Esophagus squamous epithelium (tissue), 5 donors: Measurements from ENCODE around the gene BRI3BP. TPM values are rescaled to one million over a fixed set of nuclear protein-coding genes. Genes with fewer than 3 reads are reported as not detected.

Experiments used
- DNase-seq: peaks from one replicate; lab custom pipeline; 2025; lab: John Stamatoyannopoulos, UW
- H3K27ac ChIP-seq, 4 donors: fragments of 200-600 bp; sonication (generic); one replicate each; pipeline ENCODE4 v1.5.1; 2016 to 2019; ENCODE audit warnings: mild to moderate bottlenecking in 1 of 4
- H3K27me3 ChIP-seq, 4 donors: fragments of 200-600 bp; sonication (generic); 1 replicate in 3 of 4; 2 replicates in 1 of 4; pipeline versions ENCODE4 v1.5.1 to v1.6.0; 2017 to 2021; ENCODE audit warnings: antibody characterized with exemption in 1 of 4
- H3K36me3 ChIP-seq, 3 donors: fragments of 200-600 bp; sonication (generic); one replicate each; pipeline ENCODE4 v1.5.1; 2016 to 2019
- H3K4me1 ChIP-seq, 3 donors: fragments of 200-600 bp; sonication (generic); one replicate each; pipeline ENCODE4 v1.5.1; 2017 to 2019
- H3K4me3 ChIP-seq, 4 donors: fragments of 200-600 bp; sonication (generic); 1 replicate in 3 of 4; 2 replicates in 1 of 4; pipeline ENCODE4 v1.5.1; 2016 to 2019; ENCODE audit warnings: mild to moderate bottlenecking in 2 of 4, moderate library complexity in 1 of 4
- H3K9me3 ChIP-seq, 3 donors: fragments of 200-600 bp; sonication (generic); one replicate each; pipeline ENCODE4 v1.5.1; 2016 to 2019
- POLR2A ChIP-seq, 4 donors: fragments of 450-650 bp; IDR thresholded peaks; one replicate each; pipeline ENCODE4 v1.6.1; 2017; ENCODE audit warnings: antibody characterized with exemption in 4 of 4, mild to moderate bottlenecking in 4 of 4, moderate library complexity in 3 of 4
- WGBS, 2 donors: methylation state at CpG; one replicate each; pipeline ENCODE4 v1.1.5; 2018; 5-methylcytosine and 5-hydroxymethylcytosine counted together
- intact Hi-C: fragments of 100-400 bp; cut with DNase I; formaldehyde crosslinking; loops from one replicate; pipeline ENCODE4 v1.15.0; 2022
- total RNA-seq, 4 donors: library from RNA; depleted of rRNA; stranded (reverse); fragments of >200 nt; gene quantifications; one replicate each; pipeline ENCODE4 v1.1.0, GENCODE V29; 2016
- TF ChIP-seq, protein P1 (sequence below), 6 experiments: fragments of 450-650 bp in 4 of 6; fragments of 200-600 bp in 2 of 6; sonication (generic) in 2 of 6; IDR thresholded peaks; one replicate each; pipeline ENCODE4 v1.5.1; 2016 to 2019; ENCODE audit warnings: antibody characterized with exemption in 6 of 6, mild to moderate bottlenecking in 4 of 6, moderate library complexity in 4 of 6
- donor health status: DM: yes; HTN: yes; CAD: no.

The BRI3BP gene
- total RNA-seq, 4 donors from 2014 or later: 9.7 to 23.4 (median 14.9) TPM

DNA sequence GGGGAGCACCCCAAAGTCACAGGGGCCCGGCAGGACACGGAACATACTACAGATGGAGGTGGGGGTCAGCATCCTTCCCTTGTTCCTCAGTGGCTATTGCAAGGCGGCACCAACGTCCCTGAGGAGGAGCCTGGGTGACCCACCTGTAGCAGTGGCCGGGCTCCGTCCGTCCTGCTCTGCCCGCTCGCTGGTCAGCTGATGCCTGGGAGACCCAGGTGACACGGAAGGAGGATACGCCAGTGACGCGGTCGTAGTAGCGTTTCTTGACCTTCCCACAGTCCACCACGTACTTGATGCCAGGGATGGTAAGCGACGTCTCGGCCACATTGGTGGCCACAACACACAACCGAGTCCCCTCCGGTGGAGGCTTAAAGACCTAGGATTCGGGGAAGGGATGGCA is 29.2 kb upstream of the BRI3BP start:
- TF ChIP-seq POLR2A (IDR thresholded peaks at IDR 0.05): no peak
- TF ChIP-seq, protein P1, sequence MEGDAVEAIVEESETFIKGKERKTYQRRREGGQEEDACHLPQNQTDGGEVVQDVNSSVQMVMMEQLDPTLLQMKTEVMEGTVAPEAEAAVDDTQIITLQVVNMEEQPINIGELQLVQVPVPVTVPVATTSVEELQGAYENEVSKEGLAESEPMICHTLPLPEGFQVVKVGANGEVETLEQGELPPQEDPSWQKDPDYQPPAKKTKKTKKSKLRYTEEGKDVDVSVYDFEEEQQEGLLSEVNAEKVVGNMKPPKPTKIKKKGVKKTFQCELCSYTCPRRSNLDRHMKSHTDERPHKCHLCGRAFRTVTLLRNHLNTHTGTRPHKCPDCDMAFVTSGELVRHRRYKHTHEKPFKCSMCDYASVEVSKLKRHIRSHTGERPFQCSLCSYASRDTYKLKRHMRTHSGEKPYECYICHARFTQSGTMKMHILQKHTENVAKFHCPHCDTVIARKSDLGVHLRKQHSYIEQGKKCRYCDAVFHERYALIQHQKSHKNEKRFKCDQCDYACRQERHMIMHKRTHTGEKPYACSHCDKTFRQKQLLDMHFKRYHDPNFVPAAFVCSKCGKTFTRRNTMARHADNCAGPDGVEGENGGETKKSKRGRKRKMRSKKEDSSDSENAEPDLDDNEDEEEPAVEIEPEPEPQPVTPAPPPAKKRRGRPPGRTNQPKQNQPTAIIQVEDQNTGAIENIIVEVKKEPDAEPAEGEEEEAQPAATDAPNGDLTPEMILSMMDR (IDR thresholded peaks at IDR 0.05): no peak
- Histone ChIP-seq H3K4me1 (no peaks in the 10 kb centered on the region), H3K36me3 (peaks cover 39 to 100% (median 44%) of the 10 kb centered on the region in 3 donors), H3K4me3 (no peak overlapping the region), H3K9me3 (no peaks in the 10 kb centered on the region), H3K27ac (no peak overlapping the region), H3K27me3 (no peaks in the 10 kb centered on the region)
- 87 to 95% methylated on average over 9 to 16 of the region's 22 CpGs for WGBS, 2 donors
- intact Hi-C loops: no loop called here
- no peak for DNase-seq

DNA sequence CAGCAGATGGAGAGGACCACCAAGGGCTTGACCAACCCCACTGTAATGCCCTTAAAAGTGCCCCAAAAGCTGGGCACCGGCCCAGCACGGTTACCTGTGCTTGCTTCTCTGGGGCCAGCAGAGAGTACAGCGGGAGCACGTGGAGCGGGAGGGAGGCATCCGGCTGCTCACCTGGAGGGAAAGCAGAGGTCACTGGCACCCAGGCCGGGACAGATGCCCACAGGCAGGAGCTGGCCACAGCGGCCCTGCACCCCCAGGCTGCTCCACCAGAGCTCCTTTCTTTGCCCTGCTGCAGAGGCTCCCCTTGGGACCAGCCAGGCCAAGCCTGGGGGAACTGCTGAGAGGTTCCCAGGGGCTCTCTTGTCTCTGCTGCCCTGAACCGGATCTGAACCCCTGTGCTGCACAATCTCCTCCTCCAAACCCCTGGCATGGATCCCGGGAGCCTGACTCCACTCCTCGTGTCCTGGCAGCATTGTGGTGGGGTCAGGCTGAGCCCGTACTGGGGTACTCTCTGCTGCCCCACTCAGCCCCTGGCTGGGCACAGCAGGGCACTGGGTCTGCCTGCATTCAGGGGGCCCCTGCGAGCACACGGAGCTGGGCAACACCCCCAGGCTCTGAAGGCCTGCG is 28.5 kb upstream of the BRI3BP start:
- Histone ChIP-seq H3K27me3 (no peaks in the 10 kb centered on the region), H3K9me3 (no peaks in the 10 kb centered on the region), H3K36me3 (peaks cover 33 to 100% (median 38%) of the 10 kb centered on the region in 3 donors), H3K4me1 (no peaks in the 10 kb centered on the region), H3K27ac (no peak overlapping the region), H3K4me3 (no peak overlapping the region)
- TF ChIP-seq, protein P1 (IDR thresholded peaks at IDR 0.05): no peak
- TF ChIP-seq POLR2A (IDR thresholded peaks at IDR 0.05): no peak
- intact Hi-C loops: no loop called here
- WGBS, 2 donors: 93 to 100% methylated on average over 1 to 5 of the region's 15 CpGs
- no peak for DNase-seq

DNA sequence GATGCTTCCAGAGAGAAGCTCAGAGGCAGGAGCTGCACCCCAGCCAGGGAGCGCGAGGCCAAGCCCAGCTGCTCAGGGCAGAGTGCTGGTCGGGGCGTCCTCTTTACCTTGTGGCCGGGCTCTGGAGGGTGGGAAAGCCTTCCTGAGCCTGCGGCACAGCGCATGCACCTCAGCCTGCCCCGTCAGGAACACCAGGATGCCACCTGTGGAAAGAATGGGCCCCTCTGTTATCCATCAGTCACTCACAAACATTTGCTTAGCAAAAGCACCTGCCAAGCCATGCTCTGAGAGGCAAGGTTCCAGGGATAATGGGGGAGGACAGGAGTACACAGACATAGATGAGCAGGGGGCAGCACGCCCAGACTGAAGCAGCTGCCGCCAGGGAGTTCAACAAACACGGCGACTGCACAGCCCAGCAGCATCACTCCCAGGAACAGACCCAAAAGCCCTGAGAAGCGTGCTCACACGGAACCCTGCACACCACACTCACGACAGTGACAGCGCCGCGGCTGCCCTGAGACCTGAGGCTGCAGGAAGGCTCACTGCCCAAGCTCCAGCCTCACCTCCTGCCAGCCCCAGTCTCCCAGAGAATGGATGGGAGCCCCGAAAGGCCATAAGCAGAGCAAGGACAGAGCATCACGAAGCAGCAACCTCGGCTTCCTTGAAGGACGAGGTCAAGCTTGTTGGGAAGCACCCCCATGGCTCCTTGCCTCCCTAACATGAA is 26.3 kb upstream of the BRI3BP start:
- Histone ChIP-seq H3K27ac (no peak overlapping the region), H3K27me3 (no peaks in the 10 kb centered on the region), H3K9me3 (no peaks in the 10 kb centered on the region), H3K4me1 (no peaks in the 10 kb centered on the region), H3K36me3 (peaks cover 37 to 100% (median 45%) of the 10 kb centered on the region in 3 donors), H3K4me3 (no peak overlapping the region)
- DNase-seq: no peak
- TF ChIP-seq, protein P1 (IDR thresholded peaks at IDR 0.05): no peak
- no peak for TF ChIP-seq POLR2A (IDR thresholded peaks at IDR 0.05)
- WGBS, 2 donors: 80 to 89% methylated on average over 1 to 12 of the region's 22 CpGs
- intact Hi-C loops: no loop called here

DNA sequence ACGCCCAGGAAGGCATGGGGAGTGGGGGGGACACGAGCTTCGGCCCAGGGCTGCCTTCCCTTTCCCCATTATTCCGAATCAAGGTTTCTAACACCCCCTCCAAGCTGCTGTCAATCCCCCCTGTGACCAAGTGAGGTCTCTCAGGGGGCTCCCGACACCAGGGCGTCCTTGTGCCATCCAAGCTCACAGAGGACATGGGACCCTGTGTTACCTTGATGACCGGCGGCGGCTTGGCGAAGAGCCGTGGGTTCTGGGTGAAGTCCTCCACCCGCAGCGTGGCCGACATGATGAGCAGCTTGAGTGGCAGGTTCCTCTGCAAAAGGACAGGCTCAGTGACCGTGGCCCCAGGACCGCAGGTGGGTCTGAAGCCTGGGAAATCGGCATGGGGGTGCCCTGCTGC is 24.8 kb upstream of the BRI3BP start:
- Histone ChIP-seq H3K27me3 (no peaks in the 10 kb centered on the region), H3K9me3 (no peaks in the 10 kb centered on the region), H3K4me1 (no peaks in the 10 kb centered on the region), H3K27ac (no peak overlapping the region), H3K36me3 (peaks cover 41 to 100% (median 41%) of the 10 kb centered on the region in 3 donors), H3K4me3 (no peak overlapping the region)
- intact Hi-C loops: no loop called here
- 71 to 90% methylated on average over 2 to 4 of the region's 17 CpGs for WGBS, 2 donors
- no peak for TF ChIP-seq POLR2A (IDR thresholded peaks at IDR 0.05)
- TF ChIP-seq, protein P1 (IDR thresholded peaks at IDR 0.05): no peak
- DNase-seq: no peak
